HG02938 (cell line): ENCODE measurements around the gene LRMDA.
"Not testable (repeated sequence)": the region's sequence is repeated elsewhere in the genome, so short reads cannot be mapped to it uniquely, and the experiment has no call there.

Experiments used
- ATAC-seq: cut with Tn5 transposase; IDR thresholded peaks from one replicate; pipeline ENCODE4 v1.9.1; 2021; ENCODE audit warnings: mild to moderate bottlenecking, moderate library complexity; ENCODE audit not compliant: unreplicated experiment

Gene LRMDA

DNA sequence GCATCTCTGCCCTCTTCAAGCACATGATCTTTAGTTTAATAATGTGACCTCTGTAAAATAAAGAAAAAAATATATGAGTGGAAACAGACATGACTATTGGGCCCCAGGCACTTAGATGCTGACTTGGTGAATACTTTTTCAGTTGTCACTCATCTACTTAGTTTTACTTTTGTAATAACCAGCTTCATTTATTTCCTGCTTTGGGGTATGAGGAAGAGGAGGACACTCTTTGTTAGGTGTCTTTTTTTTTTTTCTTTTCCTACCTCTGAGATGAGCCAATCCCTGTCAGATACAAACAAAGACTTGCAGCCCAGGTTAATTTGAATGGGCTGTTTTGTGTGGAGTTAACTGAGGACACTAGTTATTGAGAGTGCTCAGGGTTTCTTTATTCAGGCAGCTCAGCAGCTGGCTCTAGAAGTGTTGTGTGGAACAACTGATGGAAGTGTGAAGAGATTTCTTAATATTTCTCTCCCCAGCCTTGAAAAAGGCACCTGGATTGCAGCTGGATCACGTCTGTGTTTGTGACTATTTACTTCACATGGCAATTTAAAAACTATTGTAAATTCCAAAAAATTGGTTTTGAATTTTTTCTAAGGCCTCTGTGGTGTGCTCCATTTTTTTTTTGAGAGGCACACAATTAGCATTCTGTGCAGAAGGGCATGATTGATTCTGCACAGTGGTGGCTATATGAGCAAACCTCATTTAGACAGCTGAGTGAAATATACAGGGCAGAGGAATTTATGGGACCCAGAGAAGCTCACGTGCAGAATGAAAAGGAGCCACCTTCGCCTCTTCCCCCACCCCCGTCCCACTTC lies 333.8 kb downstream of the LRMDA start:
- ATAC-seq = no peak

DNA sequence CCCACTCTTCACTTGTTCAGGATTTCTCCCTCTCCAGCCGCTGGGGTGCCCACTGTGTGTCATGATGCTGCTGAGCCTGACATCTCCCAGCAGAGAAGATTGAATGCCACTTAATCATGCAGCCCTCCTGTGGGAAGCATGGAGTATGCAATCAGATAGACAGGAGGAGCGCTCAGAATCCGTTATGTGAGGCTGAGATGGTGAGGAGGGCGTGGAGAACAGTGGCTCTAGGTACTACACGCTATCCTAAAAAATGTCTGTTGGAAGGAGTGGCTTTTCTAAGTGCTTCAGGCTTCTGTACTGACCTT lies 334.3 kb downstream of the LRMDA start:
- no peak for ATAC-seq

DNA sequence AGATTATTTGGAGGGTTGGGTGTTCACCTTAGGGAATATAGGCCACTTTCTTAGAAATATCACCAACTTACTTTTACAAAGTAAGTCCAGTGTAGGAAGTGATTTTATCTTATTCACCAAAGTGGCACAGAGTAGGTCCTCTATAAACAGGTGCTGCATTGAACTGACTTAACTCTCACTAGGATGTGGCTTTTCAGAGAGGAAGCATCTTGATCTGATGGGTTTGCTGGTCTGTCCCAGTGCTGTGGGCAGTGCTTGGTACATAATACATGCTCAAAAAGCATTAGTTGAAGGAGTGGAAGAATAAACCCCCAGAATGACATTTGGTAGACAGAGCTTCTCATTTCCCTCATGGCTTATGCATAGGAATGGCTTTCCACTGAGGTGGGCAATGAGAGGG lies 334.7 kb downstream of the LRMDA start:
- ATAC-seq = no peak

DNA sequence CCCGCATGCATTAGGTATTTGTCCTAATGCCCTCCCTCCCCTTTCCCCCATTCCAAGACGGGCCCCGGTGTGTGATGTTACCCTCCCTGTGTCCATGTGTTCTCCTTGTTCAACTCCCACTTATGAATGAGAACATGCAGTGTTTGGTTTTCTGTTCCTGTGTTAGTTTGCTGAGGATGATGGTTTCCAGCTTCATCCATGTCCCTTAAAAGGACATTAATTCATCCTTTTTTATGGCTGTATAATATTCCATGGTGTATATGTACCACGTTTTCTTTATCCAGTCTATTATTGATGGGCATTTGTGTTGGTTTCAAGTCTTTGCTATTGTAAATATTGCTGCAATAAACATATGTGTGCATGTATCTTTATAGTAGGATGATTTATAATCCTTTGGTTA lies 335.3 kb downstream of the LRMDA start:
- not testable (repeated sequence) for ATAC-seq

DNA sequence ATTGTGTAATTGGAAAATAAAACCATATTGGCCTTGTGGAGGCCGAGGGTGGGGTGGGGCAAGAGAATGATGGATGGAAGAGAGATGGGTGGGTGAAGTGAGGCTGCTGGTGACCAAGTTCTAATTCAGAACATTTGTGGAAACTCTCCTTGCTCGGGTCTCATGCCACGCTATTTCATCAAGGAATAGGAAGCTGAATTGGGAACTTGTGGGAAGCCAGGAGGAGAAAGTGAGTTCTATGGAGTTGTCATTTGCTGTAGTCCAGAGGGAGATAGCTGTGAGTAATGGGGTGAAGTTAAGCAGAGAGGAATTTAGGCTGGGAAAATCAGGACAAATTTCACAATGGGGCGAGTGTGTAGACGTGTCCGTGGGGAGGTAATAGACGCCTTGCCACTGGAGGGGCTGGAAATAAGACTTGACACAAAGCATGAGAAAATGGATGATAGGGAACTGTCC lies 339.2 kb downstream of the LRMDA start:
- ATAC-seq = no peak

DNA sequence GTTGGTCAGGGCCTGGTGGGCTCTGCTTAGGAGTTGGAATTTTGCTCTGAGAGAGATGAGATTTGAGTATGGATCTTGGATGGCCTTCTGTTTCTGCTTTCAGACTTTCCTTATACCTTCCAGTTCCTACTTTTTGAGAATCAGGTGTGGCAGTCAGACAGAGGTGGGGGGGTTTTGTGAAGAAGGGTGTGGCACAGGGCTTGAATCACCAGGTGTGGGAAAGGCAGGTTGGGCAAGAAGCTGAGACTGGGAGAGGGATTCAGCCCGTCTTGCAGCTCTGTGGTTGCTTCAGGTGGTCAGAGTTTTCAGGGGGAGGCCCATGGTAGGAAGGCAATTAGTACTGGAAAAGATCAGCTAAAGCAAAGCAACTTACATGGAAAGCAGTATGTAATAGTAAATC lies 340.2 kb downstream of the LRMDA start:
- ATAC-seq = no peak

DNA sequence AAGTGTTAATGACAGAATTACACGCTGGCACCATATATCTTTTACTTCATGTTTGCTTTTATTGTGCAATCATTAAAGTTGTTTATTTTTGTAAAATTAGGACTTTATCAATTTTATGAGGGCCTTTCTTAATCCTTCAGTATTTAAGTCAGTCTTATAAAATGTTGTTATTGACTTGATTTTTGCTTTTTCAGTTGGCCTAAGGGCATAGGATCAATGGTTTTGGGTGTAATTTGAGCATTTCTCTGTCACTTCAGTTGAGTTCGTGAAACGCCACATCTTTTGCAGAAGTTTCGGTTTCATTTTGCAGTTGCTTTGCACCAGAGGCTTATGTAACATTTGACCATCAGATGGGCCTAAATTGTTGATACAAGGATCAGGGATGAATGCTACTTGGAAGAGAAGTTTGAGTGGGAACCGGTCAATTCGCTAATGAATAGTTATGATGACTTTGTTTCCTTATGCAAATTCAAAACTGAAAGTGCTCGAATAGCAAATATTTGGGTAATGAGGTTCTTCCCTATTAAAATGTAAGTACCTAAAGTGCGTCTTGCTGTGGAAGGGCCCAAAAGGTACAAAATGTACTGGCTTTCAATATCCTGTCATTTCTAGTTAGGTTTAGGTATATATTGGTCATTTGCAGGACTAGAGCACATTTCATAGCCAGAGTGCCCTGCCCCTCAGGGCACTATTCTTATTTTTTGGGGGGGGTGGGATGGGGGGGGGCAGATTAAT lies 340.9 kb downstream of the LRMDA start:
- ATAC-seq = no peak

DNA sequence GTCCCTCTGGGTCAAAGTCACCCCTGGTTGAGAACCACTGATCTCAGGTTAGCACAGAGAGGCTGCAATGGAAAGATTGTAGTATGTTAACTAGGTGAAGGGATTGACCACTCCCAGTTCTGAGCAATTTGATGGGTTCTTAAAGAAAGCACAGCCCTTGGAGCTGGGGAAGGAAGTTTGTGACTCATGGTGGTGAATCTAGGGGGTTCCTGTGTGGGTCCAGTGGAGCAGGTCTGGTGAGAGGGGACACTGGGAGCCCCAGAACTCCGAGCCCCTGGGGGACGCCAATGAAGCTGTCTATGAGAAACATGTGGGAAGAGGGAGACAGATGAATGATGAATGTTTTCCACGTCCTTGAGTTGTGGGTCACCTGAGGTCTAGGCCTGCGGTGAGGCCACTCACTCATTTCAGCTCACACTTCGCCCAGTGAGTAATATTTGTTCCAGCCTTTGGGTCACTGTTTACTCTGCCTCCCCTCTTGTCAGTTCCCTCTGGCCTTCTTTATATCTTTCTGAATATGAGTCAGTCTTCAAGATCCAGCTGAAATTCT lies 341.9 kb downstream of the LRMDA start:
- no peak for ATAC-seq

DNA sequence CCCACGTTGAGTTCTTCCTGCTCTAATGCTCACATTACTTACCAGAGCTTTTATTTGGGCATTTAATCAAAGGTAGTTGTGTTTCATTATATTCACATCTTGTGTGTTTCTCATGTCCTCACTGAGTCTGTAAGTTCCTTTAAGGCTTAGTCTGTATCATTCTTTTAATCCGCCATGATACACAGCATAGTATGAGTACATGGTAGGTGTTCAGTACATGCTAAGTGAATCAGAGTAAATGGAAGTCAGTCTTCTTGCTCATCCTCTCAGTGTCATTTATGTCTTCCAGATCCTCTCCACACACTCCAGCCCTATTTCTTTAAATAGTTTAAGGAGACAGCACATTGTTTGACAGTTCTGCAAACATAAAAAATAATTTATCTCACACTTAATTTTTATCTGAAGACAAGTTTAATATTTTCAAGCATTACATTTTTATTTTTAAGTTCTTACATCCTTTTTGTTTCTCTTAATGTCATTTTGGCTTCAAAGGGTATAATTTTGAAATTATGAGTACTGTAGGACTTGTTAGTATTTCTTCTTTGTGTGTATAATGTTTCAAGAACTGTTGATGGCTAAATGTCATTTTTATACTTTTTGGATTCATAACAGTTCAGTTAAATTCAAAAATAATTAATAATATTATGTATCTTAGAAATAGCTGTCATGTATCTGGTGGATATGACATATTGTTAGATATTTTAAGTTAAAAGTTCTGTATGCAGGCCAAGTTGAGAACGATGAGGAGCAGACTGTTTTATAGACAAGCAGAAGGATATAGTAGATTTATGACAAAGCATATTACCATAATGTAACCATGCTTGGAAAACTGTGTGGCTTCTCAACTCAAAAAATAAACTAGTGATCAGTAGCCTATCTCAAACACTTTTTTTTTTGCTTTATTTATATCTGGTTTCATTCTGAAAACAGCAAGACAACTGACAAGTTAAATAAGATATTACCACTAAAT lies 342.7 kb downstream of the LRMDA start:
- no peak for ATAC-seq

DNA sequence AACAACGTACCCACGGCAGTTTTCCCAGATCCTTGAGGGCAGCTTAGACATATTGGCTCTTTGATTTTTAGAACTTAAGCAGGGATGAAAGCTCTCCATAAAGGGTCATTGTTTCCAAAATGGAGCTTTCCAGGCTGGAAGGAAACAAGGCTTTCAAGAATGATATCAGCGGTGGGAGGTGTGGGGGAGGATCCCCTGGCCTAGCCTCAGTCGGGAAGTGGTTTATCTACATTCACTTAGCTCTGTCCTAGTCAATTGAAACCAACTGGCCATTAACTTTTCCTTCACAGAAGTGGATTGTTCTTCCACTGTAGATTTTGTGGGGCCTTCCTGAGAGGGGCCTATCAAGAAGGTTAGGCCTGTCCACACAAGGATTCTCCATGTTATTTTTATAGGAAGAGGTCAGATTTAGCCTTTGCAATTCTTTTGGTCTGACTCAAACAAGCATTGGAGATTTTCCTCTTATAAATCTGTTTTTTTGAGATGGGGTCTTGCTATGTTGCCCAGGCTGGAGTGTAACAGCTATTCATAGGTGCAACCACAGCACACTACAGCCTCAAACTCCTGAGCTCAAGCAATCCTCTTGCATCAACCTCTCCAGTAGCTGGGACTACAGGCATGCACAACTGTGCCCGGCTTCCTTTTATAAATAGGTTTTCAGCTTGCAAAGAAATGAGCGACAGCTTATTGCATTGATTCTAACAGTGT lies 343.5 kb downstream of the LRMDA start:
- no peak for ATAC-seq

DNA sequence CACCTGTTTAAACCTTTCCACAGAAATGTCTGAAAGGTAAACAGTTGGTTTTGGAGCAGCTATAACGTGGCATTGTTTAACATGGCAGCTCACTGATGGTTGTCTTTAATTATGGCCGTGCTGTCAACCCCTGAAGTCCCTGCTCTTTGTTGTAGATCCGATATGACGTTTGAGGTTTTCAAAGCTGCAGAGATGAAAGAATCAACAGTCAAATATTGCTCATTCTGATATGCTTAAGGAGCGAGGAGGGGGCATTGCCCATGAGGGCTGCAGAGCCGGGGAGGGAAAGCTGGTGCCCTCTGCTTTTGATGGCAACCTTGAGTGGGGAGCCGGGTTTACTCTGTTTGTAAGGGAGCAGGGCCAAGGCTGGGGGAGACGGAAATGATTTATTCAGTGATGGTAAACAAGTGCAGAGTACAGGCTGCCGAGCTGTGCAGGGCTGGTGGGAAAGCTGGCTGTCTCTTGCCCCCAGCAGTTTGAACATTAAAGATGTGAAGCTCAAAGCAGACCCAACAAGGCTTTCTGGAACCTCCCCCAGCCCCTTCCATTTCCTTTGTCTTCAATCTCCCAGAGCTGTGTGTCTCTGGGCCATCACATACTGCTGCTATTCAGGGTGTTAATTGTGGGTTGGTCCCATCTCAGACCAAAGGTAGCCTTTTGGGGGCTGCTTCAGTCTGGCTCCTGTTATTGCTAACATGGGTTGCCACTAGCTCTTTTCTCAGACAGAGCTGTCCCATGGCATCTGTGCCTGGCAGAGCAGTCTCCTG lies 345.5 kb downstream of the LRMDA start:
- no peak for ATAC-seq

DNA sequence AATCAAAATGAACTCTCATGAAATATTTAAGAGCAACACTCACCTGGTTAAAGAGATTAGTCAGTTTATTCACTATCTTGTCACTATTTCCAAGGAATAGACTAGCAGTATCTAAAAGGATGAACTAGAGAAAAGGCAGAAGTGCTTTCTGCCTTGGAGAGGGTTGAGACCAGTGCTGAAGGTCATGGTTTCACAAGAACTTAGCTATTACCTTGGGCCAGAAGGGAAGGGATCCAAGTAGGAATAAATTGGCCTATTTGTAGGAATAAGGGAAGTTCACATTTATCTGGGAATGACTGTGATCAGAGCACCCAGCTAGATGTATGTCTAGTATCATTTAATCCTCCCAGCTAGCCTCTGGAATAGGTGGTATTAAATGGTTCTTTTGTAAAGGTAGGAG lies 347.2 kb downstream of the LRMDA start:
- no peak for ATAC-seq

DNA sequence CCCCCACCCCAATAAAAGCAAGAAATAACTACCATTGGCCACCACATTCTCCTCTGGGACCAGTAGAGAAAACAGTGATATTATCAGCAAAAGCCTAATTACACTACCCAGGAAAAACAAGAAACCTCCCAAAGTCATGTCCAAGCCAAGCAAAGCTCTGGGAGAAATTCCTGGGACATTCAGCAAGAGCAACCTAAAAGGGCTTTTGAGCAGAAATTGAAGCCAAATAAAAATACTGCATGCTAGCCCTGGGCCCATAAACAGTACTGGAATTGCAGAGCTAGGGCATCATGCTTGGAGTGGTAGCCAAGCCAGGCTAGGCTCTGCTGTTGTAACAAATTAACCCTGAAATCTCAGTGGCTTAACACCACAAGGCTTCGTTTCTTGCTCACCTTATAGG lies 347.9 kb downstream of the LRMDA start:
- no peak for ATAC-seq

DNA sequence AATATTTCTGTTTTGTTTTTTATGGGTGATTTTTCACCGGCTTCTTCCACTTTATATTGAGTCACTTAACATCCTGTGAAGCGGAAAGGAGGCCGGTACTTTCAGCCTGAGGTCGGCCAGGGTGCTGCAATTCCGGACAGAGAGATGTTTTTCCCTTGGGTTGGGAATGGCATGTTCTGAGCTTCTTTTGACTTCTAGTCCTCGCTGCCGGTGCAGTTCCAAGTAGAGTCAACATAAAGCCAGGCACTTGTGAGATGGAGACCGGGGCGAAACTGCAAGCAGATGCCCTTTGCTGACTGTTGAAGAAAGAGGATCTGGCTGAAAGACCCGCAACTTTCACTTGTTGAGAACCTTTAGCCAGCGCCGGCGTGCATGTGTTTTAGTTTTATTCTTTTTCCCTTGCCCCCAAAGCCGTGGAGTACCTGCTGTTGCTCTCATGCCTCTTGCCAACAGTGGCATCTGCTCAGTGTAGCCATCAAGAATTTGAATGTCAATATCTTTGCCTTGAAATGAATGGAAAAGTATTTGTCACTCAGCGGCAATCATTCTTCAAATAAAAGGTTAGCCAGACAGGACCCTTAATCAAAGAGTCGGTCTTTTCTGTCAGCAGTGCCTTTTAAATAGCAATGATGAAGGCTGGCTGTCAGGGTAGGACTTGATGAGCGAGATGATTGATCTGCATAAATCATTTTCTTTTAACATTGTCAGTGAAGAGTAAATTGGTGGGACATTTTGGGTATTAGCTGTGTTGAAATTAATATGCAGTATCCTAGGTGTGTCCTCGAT lies 351.2 kb downstream of the LRMDA start:
- ATAC-seq = no peak

DNA sequence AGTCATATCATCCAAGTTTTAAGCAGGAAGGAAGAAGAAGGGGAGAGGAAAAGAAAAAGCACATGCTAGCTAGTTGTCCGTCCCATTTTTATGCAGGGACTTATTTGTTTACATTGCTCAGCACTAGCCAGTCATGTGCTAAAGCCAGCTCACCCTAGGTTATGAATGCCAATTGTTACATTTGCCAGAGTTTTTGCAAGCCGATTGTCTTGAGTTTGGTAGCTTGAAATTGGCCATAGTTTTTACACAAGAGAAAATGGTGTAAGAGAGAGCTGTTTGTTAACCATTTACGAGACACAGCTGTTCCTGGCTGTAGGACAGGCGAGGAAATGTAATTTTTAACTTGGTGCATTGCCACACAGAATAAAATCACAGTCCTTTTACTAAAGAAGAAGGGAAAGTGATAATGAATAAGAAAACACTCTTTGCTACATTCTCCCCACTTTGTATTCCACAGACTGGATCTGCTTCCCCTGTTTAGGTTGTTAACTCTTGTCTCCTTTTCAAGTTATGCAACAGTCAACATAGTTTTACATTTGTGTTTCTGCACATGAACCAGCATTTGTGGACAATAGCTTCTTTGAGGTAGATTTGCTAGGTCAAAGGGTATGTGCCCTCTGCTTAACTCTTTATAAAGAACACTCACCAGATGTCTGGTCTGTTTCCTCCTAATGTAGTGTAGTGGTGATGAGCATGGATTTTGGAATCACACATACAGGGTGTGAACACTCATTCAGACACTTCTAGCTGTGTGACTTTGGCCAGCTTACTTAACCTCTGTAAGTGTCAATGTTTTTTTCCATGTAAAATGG lies 357.2 kb downstream of the LRMDA start:
- no peak for ATAC-seq

DNA sequence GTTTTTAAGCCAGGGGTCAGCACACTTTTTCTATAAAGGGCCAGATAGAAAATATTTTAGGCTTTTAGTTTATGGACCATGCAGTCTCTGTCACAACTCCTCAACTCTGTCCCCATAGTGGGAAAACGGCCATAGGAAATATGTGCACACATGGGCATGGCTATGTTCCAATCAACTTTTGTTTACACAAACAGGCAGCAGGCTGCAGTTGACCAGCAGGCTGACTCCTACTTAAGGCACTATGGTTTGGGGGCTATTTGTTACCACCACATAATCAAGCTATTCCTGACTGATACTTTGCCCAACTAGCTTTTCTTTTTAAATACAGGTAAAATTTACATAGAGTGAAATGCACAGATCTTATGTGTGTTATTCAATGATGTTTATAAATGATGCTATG lies 362.4 kb downstream of the LRMDA start:
- ATAC-seq = no peak

DNA sequence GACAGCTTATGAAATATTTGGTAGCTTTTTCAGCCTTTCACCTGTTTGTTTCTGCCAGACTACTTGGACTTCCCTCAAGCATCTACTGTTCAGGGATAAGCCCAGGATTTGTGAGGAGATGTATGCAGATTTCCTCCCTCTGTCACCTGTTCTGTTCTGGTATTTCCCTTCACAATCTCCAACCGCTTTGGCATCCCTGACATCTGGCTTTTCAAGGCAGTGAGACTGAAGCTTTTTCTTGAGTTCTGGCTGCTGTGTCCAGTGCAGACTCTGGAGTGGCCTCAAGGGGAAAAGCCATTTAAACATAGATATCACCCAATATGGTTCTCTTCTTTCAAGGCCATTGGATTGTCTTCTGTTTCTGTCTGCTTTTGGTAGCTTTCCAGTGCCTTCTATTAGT lies 369.7 kb downstream of the LRMDA start:
- ATAC-seq = no peak

DNA sequence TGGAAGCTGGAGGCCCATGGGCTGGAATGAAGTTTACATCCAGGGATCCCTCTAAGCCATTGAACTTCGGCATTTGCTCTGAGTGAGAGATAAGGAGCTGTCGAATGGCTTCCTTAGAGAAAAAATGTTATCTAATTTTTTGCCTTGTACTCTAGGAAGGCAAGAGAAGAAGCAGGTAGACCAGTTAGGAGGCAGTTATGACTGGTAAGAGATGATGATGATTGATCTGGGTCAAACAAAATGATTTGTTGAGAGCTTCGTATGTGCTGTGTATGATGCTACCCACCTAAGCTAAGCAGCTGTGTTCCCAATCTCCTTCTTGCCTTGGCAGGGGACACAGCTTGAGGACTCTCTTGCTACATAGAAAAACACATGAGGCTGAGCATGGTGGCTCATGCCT lies 370.2 kb downstream of the LRMDA start:
- no peak for ATAC-seq
